ENCODE measurements around the gene TERT. TPM values are rescaled to one million over a fixed set of nuclear protein-coding genes. Genes with fewer than 3 reads are reported as not detected.
A peak's percentile ranks its signal among the peaks of the same experiment; 100 is the strongest.

Gene TERT
- total RNA-seq, 2 donors from 2014 or later, result not detected

DNA sequence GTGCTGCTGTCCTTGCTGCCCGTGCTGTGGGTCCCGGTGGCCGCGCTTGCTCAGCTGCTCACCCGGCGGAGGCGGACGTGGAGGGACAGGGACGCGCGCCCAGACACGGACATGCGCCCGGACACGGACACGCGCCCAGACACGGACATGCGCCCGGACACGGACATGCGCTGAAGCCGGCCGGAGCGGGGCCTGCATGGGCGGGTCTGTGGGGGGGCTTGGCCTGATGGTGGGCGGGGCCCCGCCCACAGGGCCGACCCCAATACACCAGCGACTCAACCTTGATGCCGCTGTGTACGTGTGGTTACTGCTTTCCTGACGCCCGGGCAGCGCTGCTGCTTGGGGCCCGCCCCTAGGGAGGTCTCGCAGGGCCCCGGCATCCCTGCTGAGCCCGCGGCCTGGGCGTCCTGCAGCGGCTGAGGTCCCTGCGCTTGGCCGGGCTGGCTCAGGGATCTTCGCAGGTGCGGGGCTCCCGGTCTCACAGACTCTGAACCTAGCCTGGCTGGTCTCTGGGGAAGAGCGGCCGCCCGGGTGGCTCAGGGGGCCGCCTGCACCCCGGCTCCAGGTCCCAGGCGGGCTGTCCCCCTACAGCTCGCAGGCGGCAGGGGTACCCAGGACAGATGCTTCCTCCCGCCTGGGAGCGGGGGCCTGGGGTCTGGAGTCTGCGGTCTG is 48.8 kb downstream of the TERT start:
- peaks cover 0 to 19% of the 10 kb centered on the region in 2 donors for H3K27me3 ChIP-seq
- no peak for DNase-seq
- TF ChIP-seq, protein P1, sequence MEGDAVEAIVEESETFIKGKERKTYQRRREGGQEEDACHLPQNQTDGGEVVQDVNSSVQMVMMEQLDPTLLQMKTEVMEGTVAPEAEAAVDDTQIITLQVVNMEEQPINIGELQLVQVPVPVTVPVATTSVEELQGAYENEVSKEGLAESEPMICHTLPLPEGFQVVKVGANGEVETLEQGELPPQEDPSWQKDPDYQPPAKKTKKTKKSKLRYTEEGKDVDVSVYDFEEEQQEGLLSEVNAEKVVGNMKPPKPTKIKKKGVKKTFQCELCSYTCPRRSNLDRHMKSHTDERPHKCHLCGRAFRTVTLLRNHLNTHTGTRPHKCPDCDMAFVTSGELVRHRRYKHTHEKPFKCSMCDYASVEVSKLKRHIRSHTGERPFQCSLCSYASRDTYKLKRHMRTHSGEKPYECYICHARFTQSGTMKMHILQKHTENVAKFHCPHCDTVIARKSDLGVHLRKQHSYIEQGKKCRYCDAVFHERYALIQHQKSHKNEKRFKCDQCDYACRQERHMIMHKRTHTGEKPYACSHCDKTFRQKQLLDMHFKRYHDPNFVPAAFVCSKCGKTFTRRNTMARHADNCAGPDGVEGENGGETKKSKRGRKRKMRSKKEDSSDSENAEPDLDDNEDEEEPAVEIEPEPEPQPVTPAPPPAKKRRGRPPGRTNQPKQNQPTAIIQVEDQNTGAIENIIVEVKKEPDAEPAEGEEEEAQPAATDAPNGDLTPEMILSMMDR (IDR thresholded peaks at IDR 0.05), result no peak
- no peak for TF ChIP-seq POLR2A (IDR thresholded peaks at IDR 0.05)
- no peak overlapping the region for H3K27ac ChIP-seq
- H3K4me1 ChIP-seq, result peaks cover 9% of the 10 kb centered on the region
- intact Hi-C loops (cut with DNase I), result no loop called here
- no peak for ATAC-seq
- WGBS, 2 donors, result 26 to 48% methylated on average over 5 to 57 of the region's 58 CpGs
- no peaks in the 10 kb centered on the region for H3K9me3 ChIP-seq
- no peak overlapping the region for H3K4me3 ChIP-seq
- no peaks in the 10 kb centered on the region for H3K36me3 ChIP-seq (replicated peaks in 1 of 2; ENCODE audit: insufficient read depth in 1 of 2, low read depth in 2 of 2)

DNA sequence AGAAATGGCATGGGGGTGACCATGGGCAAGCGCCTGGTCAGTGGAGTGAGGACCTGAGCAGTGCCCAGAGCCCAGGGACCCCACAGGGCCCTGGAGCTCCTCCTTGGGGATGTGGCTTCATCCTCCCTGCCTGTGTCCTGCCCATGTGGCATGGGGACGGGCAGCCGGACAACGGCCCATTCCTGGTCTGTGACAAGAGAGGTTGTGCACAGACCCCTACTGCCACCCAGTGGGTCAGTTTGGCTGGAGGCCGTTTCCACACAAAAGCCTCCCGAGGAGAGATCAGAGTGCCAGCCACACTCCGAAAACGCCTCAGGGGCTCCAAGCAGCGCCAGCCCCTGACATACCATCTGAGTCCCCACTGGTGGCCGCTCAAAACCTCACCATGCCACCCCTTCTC is 49.9 kb downstream of the TERT start:
- no peak overlapping the region for H3K4me3 ChIP-seq
- TF ChIP-seq, protein P1 (IDR thresholded peaks at IDR 0.05), result peak in 2 of 7 experiments; percentile 7 to 29
- TF ChIP-seq POLR2A (IDR thresholded peaks at IDR 0.05), result no peak
- no peaks in the 10 kb centered on the region for H3K9me3 ChIP-seq
- DNase-seq (peak in 2 of 4 donors; percentile 11 to 32), ATAC-seq (no peak)
- peaks cover 0 to 19% of the 10 kb centered on the region in 2 donors for H3K27me3 ChIP-seq
- H3K27ac ChIP-seq, result no peak overlapping the region
- no peaks in the 10 kb centered on the region for H3K36me3 ChIP-seq (replicated peaks in 1 of 2; ENCODE audit: insufficient read depth in 1 of 2, low read depth in 2 of 2)
- H3K4me1 ChIP-seq, result peaks cover 9% of the 10 kb centered on the region
- 25 to 38% methylated on average over 4 to 10 of the region's 10 CpGs for WGBS, 2 donors
- intact Hi-C loops (cut with DNase I), result no loop called here

GRCh38 chr5:1244255-1244654 is 50.6 kb downstream of the TERT start:
- H3K27ac ChIP-seq, result no peak overlapping the region
- intact Hi-C loops (cut with DNase I), result no loop called here
- H3K27me3 ChIP-seq, result peaks cover 0 to 19% of the 10 kb centered on the region in 2 donors
- no peak for DNase-seq
- no peaks in the 10 kb centered on the region for H3K36me3 ChIP-seq (replicated peaks in 1 of 2; ENCODE audit: insufficient read depth in 1 of 2, low read depth in 2 of 2)
- peaks cover 9% of the 10 kb centered on the region for H3K4me1 ChIP-seq
- TF ChIP-seq POLR2A (IDR thresholded peaks at IDR 0.05), result no peak
- TF ChIP-seq, protein P1 (IDR thresholded peaks at IDR 0.05), result no peak
- ATAC-seq, result no peak
- H3K9me3 ChIP-seq, result no peaks in the 10 kb centered on the region
- 33 to 54% methylated on average over 9 to 21 of the region's 21 CpGs for WGBS, 2 donors
- no peak overlapping the region for H3K4me3 ChIP-seq

DNA sequence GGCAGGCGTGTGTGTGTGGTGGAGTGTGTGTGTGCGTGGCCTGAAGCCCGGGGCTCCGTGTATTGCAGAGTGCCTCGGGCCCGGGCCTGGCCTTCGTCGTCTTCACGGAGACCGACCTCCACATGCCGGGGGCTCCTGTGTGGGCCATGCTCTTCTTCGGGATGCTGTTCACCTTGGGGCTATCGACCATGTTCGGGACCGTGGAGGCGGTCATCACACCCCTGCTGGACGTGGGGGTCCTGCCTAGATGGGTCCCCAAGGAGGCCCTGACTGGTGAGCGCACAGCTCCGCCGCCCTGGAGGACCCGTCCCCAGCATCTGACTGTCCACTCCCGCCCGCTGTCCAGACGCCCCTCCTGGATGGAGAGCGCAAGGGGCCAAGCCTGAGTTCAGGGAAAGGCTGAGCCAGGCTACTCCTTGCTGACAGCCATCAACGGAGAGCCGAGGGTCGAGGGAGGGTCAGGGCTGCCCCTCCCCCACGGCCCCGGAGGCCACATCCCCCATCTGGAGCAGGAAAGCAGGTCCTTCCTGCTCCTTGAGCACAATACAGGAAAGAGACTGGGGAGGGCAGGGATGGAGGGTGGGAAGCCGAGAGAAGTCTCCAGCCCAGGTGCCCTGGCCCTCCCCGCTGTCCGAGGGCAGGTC is 51.3 kb downstream of the TERT start:
- intact Hi-C loops (cut with DNase I), result no loop called here
- no peak overlapping the region for H3K27ac ChIP-seq
- WGBS, 2 donors, result 20 to 50% methylated on average over 3 to 33 of the region's 33 CpGs
- H3K27me3 ChIP-seq, result peaks cover 0 to 19% of the 10 kb centered on the region in 2 donors
- DNase-seq (no peak), ATAC-seq (no peak)
- peaks cover 9% of the 10 kb centered on the region for H3K4me1 ChIP-seq
- no peak for TF ChIP-seq POLR2A (IDR thresholded peaks at IDR 0.05)
- TF ChIP-seq, protein P1 (IDR thresholded peaks at IDR 0.05), result no peak
- H3K4me3 ChIP-seq, result no peak overlapping the region
- no peaks in the 10 kb centered on the region for H3K36me3 ChIP-seq (replicated peaks in 1 of 2; ENCODE audit: insufficient read depth in 1 of 2, low read depth in 2 of 2)
- H3K9me3 ChIP-seq, result no peaks in the 10 kb centered on the region

All from body of pancreas (tissue), 4 donors.